Osteoblast (primary cell): ENCODE results near the gene SULT4A1. TPM values are rescaled to one million over a fixed set of nuclear protein-coding genes. Genes with fewer than 3 reads are reported as not detected.

Source experiments
- DNase-seq: peaks from one replicate; pipeline ENCODE4 v3.0.0; 2011; ENCODE audit warnings: low spot score, mixed read lengths; ENCODE audit not compliant: insufficient read length; ENCODE audit errors: missing footprints
- H2AFZ ChIP-seq: 2 replicates; pipeline ENCODE4 v1.6.0; 2011; ENCODE audit warnings: mild to moderate bottlenecking, low read length
- H3K27ac ChIP-seq: 2 replicates; pipeline ENCODE4 v1.5.1; 2011; ENCODE audit warnings: mild to moderate bottlenecking, low read depth, low read length, moderate library complexity
- H3K27me3 ChIP-seq: 2 replicates; pipeline ENCODE4 v1.6.0; 2012; ENCODE audit warnings: mild to moderate bottlenecking, control low read depth, inconsistent platforms, low read length, moderate library complexity; ENCODE audit not compliant: insufficient read depth
- H3K36me3 ChIP-seq: 2 replicates; pipeline ENCODE4 v1.5.1; 2011; ENCODE audit warnings: mild to moderate bottlenecking, low read length, control low read depth, moderate library complexity; ENCODE audit not compliant: insufficient read depth
- H3K4me1 ChIP-seq: 2 replicates; pipeline ENCODE4 v1.5.1; 2011; ENCODE audit warnings: mild to moderate bottlenecking, low read length, control low read depth, moderate library complexity; ENCODE audit not compliant: insufficient read depth
- H3K4me2 ChIP-seq: 2 replicates; pipeline ENCODE4 v1.6.0; 2011; ENCODE audit warnings: mild to moderate bottlenecking, low read length; ENCODE audit not compliant: insufficient read depth
- H3K4me3 ChIP-seq: fragments of 200-600 bp; sonication (generic); 3 replicates; pipeline ENCODE4 v1.5.1; 2012; ENCODE audit warnings: mild to moderate bottlenecking, low read length, inconsistent platforms; ENCODE audit not compliant: insufficient read depth
- H3K79me2 ChIP-seq: 2 replicates; pipeline ENCODE4 v1.6.0; 2012; ENCODE audit warnings: mild to moderate bottlenecking, low read length, control low read depth, inconsistent platforms; ENCODE audit not compliant: insufficient read depth
- H3K9me3 ChIP-seq: 2 replicates; pipeline ENCODE4 v1.5.1; 2011; ENCODE audit warnings: low read depth, low read length, control low read depth
- H4K20me1 ChIP-seq: 2 replicates; pipeline ENCODE4 v1.6.0; 2012; ENCODE audit warnings: mild to moderate bottlenecking, low read length, control low read depth; ENCODE audit not compliant: insufficient read depth
- total RNA-seq: library from RNA; depleted of rRNA; stranded (reverse); fragments of >200 nt; gene quantifications from 2 replicates; pipeline ENCODE4 v1.2.3, GENCODE V29; 2012
- TF ChIP-seq, protein P1 (sequence below): IDR thresholded peaks from 2 replicates; pipeline ENCODE4 v1.5.1; 2011; ENCODE audit warnings: mild to moderate bottlenecking, low read depth, low read length, moderate library complexity; ENCODE audit errors: extremely low read depth

SULT4A1 gene
- total RNA-seq, 1 donor: under 0.01 TPM

DNA sequence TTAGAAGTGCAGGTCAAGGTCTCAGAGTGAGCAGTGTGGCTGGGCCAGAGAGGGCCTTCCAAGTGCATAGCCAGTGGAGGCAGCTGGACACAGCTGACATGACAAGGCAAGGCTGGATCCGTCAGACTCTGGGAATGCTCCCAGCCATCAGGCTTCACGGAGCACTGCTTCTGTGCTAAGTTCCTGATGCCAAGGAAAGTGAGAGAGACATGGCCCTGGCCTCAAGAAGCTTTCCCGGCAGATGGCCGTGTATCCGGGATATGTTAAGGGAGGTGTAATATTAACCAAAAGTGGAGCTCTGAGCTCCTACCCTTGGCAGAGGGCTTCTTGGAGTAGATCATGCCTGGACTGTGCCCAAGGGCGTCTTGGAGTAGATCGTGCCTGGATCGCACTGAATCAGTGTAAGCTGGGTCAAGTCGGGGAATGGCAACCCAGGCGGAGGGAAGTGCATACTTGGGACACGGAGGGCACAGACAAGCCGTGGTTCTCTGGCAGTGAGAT lies 42.8 kb downstream of the SULT4A1 start:
- Histone ChIP-seq H3K27ac (no peak overlapping the region), H3K9me3 (no peaks in the 10 kb centered on the region), H3K79me2 (no peaks in the 10 kb centered on the region), H3K36me3 (no peaks in the 10 kb centered on the region), H3K4me1 (no peaks in the 10 kb centered on the region), H2AFZ (no peak overlapping the region), H3K4me2 (no peak overlapping the region), H3K4me3 (no peak overlapping the region), H4K20me1 (no peaks in the 10 kb centered on the region), H3K27me3 (peaks cover 2% of the 10 kb centered on the region)
- DNase-seq: peak; percentile 19
- TF ChIP-seq, protein P1, sequence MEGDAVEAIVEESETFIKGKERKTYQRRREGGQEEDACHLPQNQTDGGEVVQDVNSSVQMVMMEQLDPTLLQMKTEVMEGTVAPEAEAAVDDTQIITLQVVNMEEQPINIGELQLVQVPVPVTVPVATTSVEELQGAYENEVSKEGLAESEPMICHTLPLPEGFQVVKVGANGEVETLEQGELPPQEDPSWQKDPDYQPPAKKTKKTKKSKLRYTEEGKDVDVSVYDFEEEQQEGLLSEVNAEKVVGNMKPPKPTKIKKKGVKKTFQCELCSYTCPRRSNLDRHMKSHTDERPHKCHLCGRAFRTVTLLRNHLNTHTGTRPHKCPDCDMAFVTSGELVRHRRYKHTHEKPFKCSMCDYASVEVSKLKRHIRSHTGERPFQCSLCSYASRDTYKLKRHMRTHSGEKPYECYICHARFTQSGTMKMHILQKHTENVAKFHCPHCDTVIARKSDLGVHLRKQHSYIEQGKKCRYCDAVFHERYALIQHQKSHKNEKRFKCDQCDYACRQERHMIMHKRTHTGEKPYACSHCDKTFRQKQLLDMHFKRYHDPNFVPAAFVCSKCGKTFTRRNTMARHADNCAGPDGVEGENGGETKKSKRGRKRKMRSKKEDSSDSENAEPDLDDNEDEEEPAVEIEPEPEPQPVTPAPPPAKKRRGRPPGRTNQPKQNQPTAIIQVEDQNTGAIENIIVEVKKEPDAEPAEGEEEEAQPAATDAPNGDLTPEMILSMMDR: no peak

DNA sequence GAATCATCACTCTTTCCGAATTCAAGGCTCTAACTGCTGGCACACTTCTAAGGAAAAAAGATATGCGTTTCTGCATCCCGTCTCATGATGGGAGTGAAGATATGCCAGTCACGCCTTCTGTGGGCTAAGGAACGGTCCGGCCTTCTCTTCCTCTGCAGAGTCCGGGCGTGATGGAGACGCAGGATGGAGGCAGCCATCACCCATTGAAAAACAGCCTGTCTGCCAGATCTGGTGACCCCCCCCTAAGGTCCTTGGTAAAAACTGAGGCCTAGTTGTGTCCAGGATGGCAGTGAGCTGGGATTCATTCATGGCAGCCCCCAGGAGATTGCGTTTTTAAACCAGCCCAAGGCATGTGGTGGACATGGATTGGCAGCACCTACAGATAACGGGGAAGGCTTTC lies 43.3 kb downstream of the SULT4A1 start:
- H3K4me1 ChIP-seq: no peaks in the 10 kb centered on the region
- no peak for DNase-seq
- no peaks in the 10 kb centered on the region for H3K79me2 ChIP-seq
- no peaks in the 10 kb centered on the region for H3K36me3 ChIP-seq
- H2AFZ ChIP-seq: no peak overlapping the region
- no peaks in the 10 kb centered on the region for H3K9me3 ChIP-seq
- H3K27ac ChIP-seq: no peak overlapping the region
- H3K4me3 ChIP-seq: no peak overlapping the region
- no peak overlapping the region for H3K4me2 ChIP-seq
- TF ChIP-seq, protein P1: no peak
- no peaks in the 10 kb centered on the region for H4K20me1 ChIP-seq
- H3K27me3 ChIP-seq: no peaks in the 10 kb centered on the region

DNA sequence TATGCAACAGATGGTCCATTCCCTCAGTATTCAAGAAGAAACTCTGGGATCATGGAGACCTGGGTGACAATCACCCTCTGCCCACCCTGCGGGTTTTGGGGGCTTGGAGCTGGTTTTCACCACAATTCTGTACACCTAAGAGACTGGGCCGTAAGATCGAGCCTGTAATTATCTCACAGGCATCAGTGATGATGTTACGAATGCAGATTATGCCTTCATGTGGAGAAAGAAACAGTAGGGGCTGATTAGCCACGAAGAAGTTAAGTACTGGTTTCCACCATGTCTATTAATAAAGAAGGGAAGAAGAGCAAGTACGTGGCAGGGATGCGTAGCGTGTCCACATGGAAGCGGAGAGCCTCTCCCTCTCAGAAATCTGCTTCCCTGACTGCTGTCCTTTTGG lies 44.9 kb downstream of the SULT4A1 start:
- no peak for DNase-seq
- TF ChIP-seq, protein P1: no peak
- Histone ChIP-seq H2AFZ (no peak overlapping the region), H3K79me2 (peaks cover 9% of the 10 kb centered on the region), H3K27ac (no peak overlapping the region), H4K20me1 (no peaks in the 10 kb centered on the region), H3K27me3 (no peaks in the 10 kb centered on the region), H3K36me3 (no peaks in the 10 kb centered on the region), H3K4me1 (peaks cover 10% of the 10 kb centered on the region), H3K4me3 (no peak overlapping the region), H3K4me2 (no peak overlapping the region), H3K9me3 (no peaks in the 10 kb centered on the region)

GRCh38 chr22:43814264-43814663 lies 48.0 kb downstream of the SULT4A1 start:
- Histone ChIP-seq H3K4me1 (peaks cover 18% of the 10 kb centered on the region), H2AFZ (no peak overlapping the region), H3K9me3 (no peaks in the 10 kb centered on the region), H3K27ac (no peak overlapping the region), H3K79me2 (peaks cover 9% of the 10 kb centered on the region), H4K20me1 (no peaks in the 10 kb centered on the region), H3K4me3 (no peak overlapping the region), H3K36me3 (no peaks in the 10 kb centered on the region), H3K4me2 (no peak overlapping the region), H3K27me3 (no peaks in the 10 kb centered on the region)
- TF ChIP-seq, protein P1: no peak
- DNase-seq: no peak
